ENCODE results near the gene NDUFS6.

DNA sequence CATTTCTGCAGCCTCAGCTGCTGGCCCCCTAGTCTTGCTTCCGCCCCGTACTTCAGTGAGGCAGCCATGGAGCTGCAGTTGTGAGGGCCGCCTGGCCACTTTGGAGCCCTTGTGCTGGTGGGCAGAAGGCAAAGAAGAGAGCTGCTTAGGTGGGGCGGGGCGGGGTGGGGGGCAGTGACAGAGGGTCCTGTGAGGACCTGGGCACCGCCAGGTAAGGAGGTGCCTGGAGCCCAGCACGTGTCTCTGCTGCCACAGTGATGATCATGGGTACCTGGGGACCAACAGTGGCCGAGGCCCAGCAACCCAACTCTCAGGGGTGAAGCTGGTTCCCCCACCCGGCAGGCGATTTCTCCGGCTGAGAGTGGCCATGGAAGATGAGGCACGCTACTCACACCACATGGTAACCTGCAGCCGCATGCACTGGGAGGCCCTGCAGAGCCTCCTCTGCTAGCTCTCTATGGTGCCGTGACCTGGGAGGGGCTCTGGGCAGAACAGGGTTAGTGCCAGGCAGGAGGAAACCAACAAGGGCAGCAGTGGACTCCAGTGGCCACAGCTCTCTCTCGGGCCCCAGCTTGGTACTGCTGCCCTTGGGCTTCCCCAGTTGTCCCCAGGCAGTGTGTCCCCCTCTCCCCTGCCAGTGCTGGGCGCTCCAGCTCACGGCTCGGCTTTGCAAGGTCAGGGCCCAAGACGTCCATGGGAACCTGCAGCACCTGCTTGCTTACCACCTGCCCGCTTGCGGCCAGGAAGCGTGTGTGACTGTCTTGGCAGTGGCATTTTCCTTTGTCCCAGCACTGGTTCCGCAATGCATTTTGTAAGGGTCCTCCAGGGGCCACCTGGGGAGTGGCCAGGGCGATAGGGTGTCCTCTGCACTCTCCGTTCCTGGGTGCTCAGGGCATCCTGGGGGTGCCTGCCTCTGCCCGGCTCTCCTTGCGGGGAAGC is 24.0 kb downstream of the NDUFS6 start:
- no peak for TF ChIP-seq POLR2A (IDR thresholded peaks at IDR 0.05)
- TF ChIP-seq CTCF (IDR thresholded peaks at IDR 0.05): no peak

Measured in testis (tissue), 2 donors.